Measurements from ENCODE around the gene ATF6B. TPM values are rescaled to one million over a fixed set of nuclear protein-coding genes. Genes with fewer than 3 reads are reported as not detected.

Gene ATF6B
- total RNA-seq, 2 donors from 2014 or later, result 54.5 to 60.3 TPM

DNA sequence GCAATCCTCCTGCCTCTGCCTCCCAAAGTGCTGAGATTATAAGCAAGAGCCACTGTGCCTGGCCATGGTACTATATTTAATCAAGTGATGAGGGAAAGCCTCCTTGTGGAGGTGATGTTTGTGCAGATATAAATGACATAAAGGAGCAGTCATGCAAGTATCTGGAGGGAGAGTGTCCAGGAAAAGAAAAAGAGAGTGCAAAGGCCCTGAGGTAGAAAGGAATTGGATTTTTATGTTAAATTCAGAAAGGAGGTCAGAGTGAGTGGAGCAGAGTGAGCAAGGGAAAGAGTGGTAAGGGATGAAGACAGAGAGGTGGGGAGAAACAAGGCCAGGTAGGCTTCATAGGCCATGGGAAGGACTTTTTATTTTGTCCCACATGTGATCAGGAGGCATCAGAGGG lies 9.4 kb upstream of the ATF6B start:
- Mint-ChIP-seq H3K4me1 (peaks cover 15% of the 10 kb centered on the region), H3K36me3 (ENCODE audit: low read depth) (no peaks in the 10 kb centered on the region), H3K27ac (no peak overlapping the region), H3K27me3 (ENCODE audit: insufficient read depth) (peaks cover 18% of the 10 kb centered on the region), H3K9me3 (no peaks in the 10 kb centered on the region), H3K4me3 (no peak overlapping the region)
- Histone ChIP-seq H3K4me1 (ENCODE audit: control insufficient read depth, insufficient read depth, low read length) (peaks cover 7% of the 10 kb centered on the region), H3K36me3 (ENCODE audit: control insufficient read depth, insufficient read depth, low read length) (no peaks in the 10 kb centered on the region), H3K27ac (ENCODE audit: low read depth, low read length) (no peak overlapping the region), H3K27me3 (ENCODE audit: control insufficient read depth, insufficient read depth, low read length, poor library complexity, severe bottlenecking) (no peaks in the 10 kb centered on the region), H3K9ac (ENCODE audit: extremely low read depth, low read length, poor library complexity, severe bottlenecking) (no peak overlapping the region), H3K9me3 (ENCODE audit: control insufficient read depth, low read length) (no peaks in the 10 kb centered on the region), H3K4me3 (ENCODE audit: low read length) (no peak overlapping the region)
- TF ChIP-seq, protein P1, sequence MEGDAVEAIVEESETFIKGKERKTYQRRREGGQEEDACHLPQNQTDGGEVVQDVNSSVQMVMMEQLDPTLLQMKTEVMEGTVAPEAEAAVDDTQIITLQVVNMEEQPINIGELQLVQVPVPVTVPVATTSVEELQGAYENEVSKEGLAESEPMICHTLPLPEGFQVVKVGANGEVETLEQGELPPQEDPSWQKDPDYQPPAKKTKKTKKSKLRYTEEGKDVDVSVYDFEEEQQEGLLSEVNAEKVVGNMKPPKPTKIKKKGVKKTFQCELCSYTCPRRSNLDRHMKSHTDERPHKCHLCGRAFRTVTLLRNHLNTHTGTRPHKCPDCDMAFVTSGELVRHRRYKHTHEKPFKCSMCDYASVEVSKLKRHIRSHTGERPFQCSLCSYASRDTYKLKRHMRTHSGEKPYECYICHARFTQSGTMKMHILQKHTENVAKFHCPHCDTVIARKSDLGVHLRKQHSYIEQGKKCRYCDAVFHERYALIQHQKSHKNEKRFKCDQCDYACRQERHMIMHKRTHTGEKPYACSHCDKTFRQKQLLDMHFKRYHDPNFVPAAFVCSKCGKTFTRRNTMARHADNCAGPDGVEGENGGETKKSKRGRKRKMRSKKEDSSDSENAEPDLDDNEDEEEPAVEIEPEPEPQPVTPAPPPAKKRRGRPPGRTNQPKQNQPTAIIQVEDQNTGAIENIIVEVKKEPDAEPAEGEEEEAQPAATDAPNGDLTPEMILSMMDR (conservative IDR thresholded peaks at IDR 0.05), result no peak
- no peak for DNase-seq

DNA sequence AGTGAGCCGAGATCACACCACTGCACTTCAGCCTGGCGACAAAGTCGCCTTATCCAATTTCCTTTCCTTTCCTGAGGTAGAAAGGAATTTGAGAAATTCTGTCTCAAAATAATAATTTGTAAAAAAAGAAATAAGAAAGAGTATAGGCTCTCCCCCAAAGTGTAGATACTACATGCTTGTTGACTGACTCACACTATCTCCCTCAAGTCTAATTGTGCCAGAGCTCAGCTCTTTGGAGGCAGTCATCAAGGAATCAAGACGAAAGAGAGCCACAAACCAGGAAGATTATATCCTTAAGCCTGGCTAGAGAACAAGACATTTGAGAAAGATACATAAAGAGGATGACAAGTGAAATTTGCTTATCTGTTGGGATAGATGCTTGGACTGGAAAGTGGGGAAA lies 5.7 kb upstream of the ATF6B start:
- Mint-ChIP-seq H3K4me1 (peaks cover 10% of the 10 kb centered on the region), H3K4me3 (no peak overlapping the region), H3K36me3 (ENCODE audit: low read depth) (no peaks in the 10 kb centered on the region), H3K9me3 (no peaks in the 10 kb centered on the region), H3K27me3 (ENCODE audit: insufficient read depth) (peaks cover 20% of the 10 kb centered on the region), H3K27ac (no peak overlapping the region)
- Histone ChIP-seq H3K9me3 (ENCODE audit: control insufficient read depth, low read length) (no peaks in the 10 kb centered on the region), H3K4me1 (ENCODE audit: control insufficient read depth, insufficient read depth, low read length) (peaks cover 7% of the 10 kb centered on the region), H3K36me3 (ENCODE audit: control insufficient read depth, insufficient read depth, low read length) (no peaks in the 10 kb centered on the region), H3K9ac (ENCODE audit: extremely low read depth, low read length, poor library complexity, severe bottlenecking) (no peak overlapping the region), H3K4me3 (ENCODE audit: low read length) (no peak overlapping the region), H3K27ac (ENCODE audit: low read depth, low read length) (no peak overlapping the region), H3K27me3 (ENCODE audit: control insufficient read depth, insufficient read depth, low read length, poor library complexity, severe bottlenecking) (no peaks in the 10 kb centered on the region)
- DNase-seq, result no peak
- TF ChIP-seq, protein P1 (conservative IDR thresholded peaks at IDR 0.05), result no peak
- WGBS, 2 experiments (ENCODE audit: insufficient coverage in 1 of 2, insufficient read length in 1 of 2), result 91% methylated on average over 4 of the region's 4 CpGs; no CpG with 5 or more reads in 1 of the 2 experiments

DNA sequence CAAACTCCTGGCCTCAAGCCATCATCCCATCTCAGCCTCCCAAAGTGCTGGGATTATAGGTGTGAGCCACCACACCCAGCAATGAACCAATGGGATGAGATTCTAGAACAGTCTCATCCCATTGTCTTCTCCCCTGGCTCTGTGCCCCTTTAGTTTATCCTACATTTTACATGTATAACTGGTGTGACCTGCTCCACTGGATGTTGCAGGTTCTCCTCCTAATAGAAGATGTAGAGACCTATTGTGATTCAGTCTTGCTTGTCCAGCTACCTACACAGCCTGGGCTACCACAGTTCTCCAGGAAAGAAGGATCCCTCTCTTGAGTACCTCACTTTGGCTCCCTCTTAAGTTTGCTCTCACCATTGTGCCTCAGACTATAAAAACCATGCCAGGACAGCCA lies 4.1 kb upstream of the ATF6B start:
- Mint-ChIP-seq H3K36me3 (ENCODE audit: low read depth) (no peaks in the 10 kb centered on the region), H3K4me1 (peaks cover 17% of the 10 kb centered on the region), H3K9me3 (no peaks in the 10 kb centered on the region), H3K4me3 (no peak overlapping the region), H3K27ac (no peak overlapping the region), H3K27me3 (ENCODE audit: insufficient read depth) (peaks cover 20% of the 10 kb centered on the region)
- H3K4me3 ChIP-seq (ENCODE audit: low read length), result no peak overlapping the region
- TF ChIP-seq, protein P1 (conservative IDR thresholded peaks at IDR 0.05), result no peak
- peaks cover 9% of the 10 kb centered on the region for H3K4me1 ChIP-seq (ENCODE audit: control insufficient read depth, insufficient read depth, low read length)
- no peaks in the 10 kb centered on the region for H3K36me3 ChIP-seq (ENCODE audit: control insufficient read depth, insufficient read depth, low read length)
- no peaks in the 10 kb centered on the region for H3K27me3 ChIP-seq (ENCODE audit: control insufficient read depth, insufficient read depth, low read length, poor library complexity, severe bottlenecking)
- H3K9ac ChIP-seq (ENCODE audit: extremely low read depth, low read length, poor library complexity, severe bottlenecking), result no peak overlapping the region
- H3K27ac ChIP-seq (ENCODE audit: low read depth, low read length), result no peak overlapping the region
- DNase-seq, result no peak
- no peaks in the 10 kb centered on the region for H3K9me3 ChIP-seq (ENCODE audit: control insufficient read depth, low read length)
